Fibroblast of lung (primary cell): ENCODE measurements around the gene SPDYE6.
"Not testable (repeated sequence)": the region's sequence is repeated elsewhere in the genome, so short reads cannot be mapped to it uniquely, and the experiment has no call there.

Experiments used
- EZH2 ChIP-seq: IDR thresholded peaks from 2 replicates; pipeline ENCODE4 v1.5.1; 2012; ENCODE audit warnings: low read length, control low read depth, mild to moderate bottlenecking; ENCODE audit errors: missing control alignments
- TF ChIP-seq, protein P1 (sequence below), 2 donors: IDR thresholded peaks in 1 of 2; conservative IDR thresholded peaks in 1 of 2; 1 replicate in 1 of 2; 2 replicates in 1 of 2; pipeline ENCODE4 v1.5.1; 2011 to 2012; ENCODE audit warnings: low read length in 2 of 2, control low read depth in 1 of 2, inconsistent platforms in 1 of 2, low read depth in 1 of 2, mild to moderate bottlenecking in 1 of 2

DNA sequence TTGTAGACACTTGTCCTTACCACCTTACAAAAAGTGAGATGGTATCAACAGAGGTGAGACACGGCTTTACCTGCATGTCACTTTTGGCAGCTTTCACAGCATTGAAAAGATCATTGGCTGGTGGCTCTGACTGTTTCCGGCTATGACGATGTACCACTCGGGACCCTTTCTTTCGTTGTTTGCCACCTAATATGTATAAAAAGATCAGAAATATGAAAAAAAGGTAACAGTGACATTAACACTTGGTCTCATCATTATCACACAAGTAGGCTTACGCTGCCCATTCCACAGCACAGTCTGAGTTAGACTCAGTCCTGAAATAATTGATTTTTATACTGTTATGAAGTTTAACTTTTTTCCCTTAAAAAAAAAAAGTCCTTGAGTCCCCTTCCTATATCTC lies 29.1 kb downstream of the SPDYE6 start:
- TF ChIP-seq, protein P1, sequence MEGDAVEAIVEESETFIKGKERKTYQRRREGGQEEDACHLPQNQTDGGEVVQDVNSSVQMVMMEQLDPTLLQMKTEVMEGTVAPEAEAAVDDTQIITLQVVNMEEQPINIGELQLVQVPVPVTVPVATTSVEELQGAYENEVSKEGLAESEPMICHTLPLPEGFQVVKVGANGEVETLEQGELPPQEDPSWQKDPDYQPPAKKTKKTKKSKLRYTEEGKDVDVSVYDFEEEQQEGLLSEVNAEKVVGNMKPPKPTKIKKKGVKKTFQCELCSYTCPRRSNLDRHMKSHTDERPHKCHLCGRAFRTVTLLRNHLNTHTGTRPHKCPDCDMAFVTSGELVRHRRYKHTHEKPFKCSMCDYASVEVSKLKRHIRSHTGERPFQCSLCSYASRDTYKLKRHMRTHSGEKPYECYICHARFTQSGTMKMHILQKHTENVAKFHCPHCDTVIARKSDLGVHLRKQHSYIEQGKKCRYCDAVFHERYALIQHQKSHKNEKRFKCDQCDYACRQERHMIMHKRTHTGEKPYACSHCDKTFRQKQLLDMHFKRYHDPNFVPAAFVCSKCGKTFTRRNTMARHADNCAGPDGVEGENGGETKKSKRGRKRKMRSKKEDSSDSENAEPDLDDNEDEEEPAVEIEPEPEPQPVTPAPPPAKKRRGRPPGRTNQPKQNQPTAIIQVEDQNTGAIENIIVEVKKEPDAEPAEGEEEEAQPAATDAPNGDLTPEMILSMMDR (conservative IDR thresholded peaks at IDR 0.05 in 1 of 2, IDR thresholded peaks at IDR 0.05 in 1 of 2; ENCODE audit: low read depth in 1 of 2, low read length in 2 of 2) = not testable (repeated sequence)
- not testable (repeated sequence) for TF ChIP-seq EZH2
